Measurements from ENCODE around the gene SUPT3H.

GRCh38 chr6:45417436-45417835 lies 39.7 kb upstream of the SUPT3H start:
- TF ChIP-seq CTCF (IDR thresholded peaks at IDR 0.05) (no peak), POLR2A (IDR thresholded peaks at IDR 0.05) (no peak)

All from right lobe of liver (tissue), 4 donors.